Loucy (cell line): Measurements from ENCODE around the gene C12orf60.

ENCODE experiments used
- CTCF ChIP-seq: fragments of 200-600 bp; sonication (generic); conservative IDR thresholded peaks from 2 replicates; pipeline ENCODE4 v1.5.1; 2014; ENCODE audit warnings: mild to moderate bottlenecking, antibody characterized with exemption, low read length
- EZH2phosphoT487 ChIP-seq: fragments of 200-600 bp; IDR thresholded peaks from 2 replicates; pipeline ENCODE4 v1.6.1; 2018; ENCODE audit warnings: antibody characterized with exemption, mild to moderate bottlenecking, moderate library complexity, borderline replicate concordance

DNA sequence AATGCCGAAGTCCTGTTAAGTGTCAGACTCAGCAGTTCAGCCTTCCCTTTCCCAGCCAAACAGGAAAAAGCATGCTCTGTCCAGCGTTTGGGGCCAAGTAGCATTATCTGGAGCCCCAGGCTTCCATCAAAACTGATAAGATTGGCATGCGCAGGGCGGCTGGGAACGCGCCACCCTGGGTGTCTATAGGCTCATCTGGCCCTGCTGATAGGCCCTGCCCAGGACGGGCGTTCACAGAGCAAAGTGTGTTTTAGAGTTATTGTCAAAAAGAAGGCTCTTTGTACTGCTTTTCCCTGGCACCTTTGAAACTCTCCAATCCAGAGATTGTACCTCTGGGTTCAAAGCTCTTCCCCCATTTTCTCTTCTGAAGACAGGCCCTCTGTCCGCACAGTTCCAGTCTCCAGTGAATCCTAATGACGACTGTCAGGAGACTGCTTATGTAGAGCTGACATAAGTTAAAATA, 40.0 kb downstream of the C12orf60 start, which contains the start of gene ART4:
- TF ChIP-seq CTCF (no peak), EZH2phosphoT487 (no peak)
